ENCODE measurements around the gene GRIK3. TPM values are rescaled to one million over a fixed set of nuclear protein-coding genes. Genes with fewer than 3 reads are reported as not detected.

Gene GRIK3
- total RNA-seq, 4 donors from 2014 or later, result under 0.01 to 0.16 TPM; not detected in 2

DNA sequence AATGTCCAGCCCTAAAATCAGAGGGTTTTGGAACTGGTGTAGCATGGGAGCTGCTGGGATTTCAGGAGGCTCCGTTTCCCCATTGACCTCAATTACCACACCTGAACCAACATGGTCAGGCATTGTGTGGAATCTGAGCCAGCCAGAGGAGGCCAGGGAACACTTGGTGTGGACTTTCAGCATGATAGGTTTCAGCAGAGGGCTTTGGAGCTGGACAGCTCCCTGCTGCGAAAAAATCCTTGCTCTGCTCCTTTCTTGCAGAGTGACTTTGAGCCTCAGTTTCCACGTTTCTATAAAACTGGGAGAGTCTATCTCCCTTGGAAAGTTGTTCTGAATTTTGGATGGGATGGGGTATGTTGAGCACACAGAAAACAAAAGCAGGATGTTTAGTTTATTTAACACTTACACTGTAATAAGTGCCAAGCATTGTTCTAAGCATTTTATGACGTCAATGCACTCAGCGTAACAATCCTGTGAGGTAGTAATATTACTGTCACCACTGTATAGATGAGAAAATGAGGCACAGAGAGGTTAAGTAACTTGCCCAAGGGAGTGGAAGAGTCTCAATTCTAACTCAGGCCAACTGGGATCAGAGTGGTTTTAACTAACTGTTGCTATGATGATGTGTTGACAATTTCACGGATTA is 168.0 kb downstream of the GRIK3 start:
- TF ChIP-seq, protein P1, sequence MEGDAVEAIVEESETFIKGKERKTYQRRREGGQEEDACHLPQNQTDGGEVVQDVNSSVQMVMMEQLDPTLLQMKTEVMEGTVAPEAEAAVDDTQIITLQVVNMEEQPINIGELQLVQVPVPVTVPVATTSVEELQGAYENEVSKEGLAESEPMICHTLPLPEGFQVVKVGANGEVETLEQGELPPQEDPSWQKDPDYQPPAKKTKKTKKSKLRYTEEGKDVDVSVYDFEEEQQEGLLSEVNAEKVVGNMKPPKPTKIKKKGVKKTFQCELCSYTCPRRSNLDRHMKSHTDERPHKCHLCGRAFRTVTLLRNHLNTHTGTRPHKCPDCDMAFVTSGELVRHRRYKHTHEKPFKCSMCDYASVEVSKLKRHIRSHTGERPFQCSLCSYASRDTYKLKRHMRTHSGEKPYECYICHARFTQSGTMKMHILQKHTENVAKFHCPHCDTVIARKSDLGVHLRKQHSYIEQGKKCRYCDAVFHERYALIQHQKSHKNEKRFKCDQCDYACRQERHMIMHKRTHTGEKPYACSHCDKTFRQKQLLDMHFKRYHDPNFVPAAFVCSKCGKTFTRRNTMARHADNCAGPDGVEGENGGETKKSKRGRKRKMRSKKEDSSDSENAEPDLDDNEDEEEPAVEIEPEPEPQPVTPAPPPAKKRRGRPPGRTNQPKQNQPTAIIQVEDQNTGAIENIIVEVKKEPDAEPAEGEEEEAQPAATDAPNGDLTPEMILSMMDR (IDR thresholded peaks at IDR 0.05; ENCODE audit: low read depth), result no peak

DNA sequence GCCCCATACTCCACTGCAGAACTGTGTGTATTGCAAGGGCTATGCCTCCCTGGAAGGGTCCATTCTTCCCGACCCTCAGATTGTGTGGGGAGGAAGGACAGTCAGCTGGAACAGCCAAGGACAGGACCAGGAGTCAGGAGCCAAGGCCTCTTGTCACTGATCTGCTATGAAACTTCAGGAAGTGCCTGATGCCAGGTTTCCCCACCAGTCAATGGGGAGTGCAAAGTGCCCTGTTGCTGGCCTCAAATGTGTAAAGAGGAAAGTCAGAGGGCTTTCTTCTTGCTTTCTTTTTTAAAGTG is 168.8 kb downstream of the GRIK3 start:
- TF ChIP-seq, protein P1 (IDR thresholded peaks at IDR 0.05; ENCODE audit: low read depth), result no peak

DNA sequence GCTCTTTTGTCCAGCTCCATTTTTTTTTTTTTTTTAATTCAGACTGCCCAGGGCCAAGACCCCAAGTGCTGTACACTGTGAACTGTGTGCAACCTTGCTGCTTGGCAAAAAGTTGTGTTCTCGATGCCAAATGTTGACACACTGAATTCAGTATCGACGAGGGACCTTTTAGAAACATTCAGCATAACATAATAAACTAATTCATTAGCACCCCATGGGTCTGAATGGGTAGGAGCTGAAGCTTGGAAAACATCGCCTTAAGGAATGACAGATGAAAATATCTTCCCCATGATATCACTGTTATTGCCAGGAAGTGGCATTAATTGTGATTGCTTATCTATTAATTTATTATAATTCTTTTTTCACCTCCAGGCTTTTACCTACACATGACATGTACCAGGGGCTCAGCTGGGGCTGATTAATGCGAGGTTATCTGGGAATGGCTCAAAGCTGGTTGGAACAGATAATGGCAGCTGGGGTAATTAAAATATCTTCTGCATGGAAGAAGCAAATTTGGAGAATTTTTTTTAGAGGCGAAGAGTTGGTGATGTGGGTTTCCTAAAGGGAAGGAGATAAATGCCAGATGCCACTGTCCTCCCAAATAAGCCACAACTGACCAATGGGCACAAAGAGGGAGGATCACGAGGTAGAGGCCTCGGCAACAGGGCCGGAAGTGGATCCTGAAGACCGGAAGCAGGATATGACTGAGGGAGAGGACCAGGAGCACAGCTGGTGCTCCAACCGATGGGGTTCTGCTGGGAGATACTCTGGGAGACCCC is 169.3 kb downstream of the GRIK3 start:
- TF ChIP-seq, protein P1 (IDR thresholded peaks at IDR 0.05; ENCODE audit: low read depth), result no peak

DNA sequence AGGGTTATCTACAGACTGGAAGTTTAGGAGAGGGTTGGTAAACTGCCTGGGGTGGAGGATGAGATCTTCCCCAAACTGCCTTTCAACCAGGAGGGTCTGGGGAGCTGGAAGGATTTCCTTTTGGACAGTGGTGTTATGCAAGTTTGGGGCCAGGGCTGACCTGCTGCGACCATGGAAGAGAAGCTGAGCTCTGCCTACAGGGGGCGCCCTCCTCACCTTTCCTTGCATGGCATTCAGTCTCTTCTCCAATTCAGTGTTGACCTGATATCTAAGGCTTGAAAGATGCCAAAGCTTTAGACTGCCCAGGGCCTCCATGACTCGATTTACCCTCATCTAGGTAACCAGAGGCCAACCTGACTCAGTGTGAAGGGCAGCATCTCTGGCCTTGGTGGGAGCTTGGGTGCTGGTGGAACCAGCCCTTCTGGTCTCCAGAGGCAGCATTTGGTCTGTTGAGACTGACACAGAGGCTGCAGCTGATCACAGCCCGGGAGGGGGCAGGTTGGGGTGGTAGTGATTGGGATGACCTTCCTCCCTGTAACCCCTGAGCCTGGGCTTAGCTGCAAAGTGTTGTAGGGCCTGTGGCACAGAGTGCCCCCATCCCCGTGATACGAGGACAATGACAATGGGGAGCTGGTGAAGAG is 170.0 kb downstream of the GRIK3 start:
- TF ChIP-seq, protein P1 (IDR thresholded peaks at IDR 0.05; ENCODE audit: low read depth), result no peak

DNA sequence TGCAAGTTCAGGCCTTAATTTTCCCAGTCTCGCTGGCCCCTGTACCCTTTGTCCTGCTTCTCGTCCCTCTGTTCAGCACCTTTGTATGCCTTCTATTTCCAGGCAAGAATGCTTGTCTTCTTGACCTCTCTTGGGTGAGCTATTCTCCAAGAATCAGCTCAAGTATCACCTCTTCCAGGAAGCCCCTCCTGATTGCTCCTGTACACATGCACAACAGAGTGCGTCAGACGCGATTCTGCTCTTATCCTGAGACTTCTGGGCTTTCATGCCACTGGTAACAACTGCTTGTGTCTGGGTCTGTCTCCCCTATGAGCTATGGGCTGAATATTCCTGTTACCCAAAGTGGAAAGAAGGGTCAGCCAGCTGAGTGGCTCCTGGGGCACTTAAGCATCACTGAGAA is 170.8 kb downstream of the GRIK3 start:
- TF ChIP-seq, protein P1 (IDR thresholded peaks at IDR 0.05; ENCODE audit: low read depth), result no peak

DNA sequence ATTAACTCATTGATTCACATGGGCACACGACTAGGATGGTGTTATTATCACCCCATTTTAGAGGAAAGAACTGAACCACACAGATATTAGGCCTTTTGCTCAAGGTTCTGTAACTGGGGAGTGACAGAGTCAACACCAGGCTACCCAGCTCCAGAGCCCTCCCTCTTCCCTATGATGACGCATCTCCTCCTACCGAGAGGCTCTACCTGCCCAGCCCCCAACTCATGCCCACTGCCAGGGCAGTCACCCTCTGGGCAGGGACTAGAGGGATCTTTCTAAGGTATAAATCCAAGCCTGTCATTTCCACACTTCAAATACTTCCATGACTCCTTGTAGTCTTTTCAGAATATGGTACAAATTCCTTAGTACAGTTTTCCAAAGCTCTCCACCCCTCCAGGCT is 171.3 kb downstream of the GRIK3 start:
- TF ChIP-seq, protein P1 (IDR thresholded peaks at IDR 0.05; ENCODE audit: low read depth), result no peak

DNA sequence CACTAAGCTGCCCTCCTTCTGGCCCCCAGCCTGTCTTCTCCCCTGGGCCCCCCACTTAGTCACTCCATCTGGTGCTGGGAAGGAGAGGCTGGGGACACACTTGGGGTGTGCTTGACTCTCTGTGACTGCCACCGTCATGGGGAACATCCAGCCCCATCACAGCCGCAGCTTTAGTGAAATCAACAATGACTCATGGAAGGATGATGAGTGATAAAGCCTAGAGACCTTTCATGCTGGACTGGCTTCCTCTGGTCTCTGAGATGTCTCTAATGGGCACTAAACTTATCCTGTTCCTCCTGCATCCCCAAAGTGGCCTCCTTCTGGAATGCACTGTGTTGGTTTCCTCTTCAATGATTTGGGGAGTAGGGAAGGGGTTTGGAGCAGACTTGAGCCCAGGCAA is 172.9 kb downstream of the GRIK3 start:
- TF ChIP-seq, protein P1 (IDR thresholded peaks at IDR 0.05; ENCODE audit: low read depth), result no peak

Data from subcutaneous adipose tissue (tissue), 4 donors.